ENCODE data around the gene MPO.

MPO gene

GRCh38 chr17:58305626-58306025, 24.9 kb upstream of the MPO start:
- no peaks in the 10 kb centered on the region for H3K36me3 ChIP-seq (ENCODE audit: control insufficient read depth, insufficient read depth, low read length)
- no peak overlapping the region for H3K4me3 ChIP-seq (ENCODE audit: low read depth, low read length)
- no peak for TF ChIP-seq CTCF (IDR thresholded peaks at IDR 0.05)
- no peaks in the 10 kb centered on the region for H3K79me2 ChIP-seq
- no peak overlapping the region for H2AFZ ChIP-seq
- no peaks in the 10 kb centered on the region for H3K9me3 ChIP-seq (ENCODE audit: control insufficient read depth, low read length)
- no peak overlapping the region for H3K9ac ChIP-seq
- H3K4me1 ChIP-seq: no peaks in the 10 kb centered on the region
- H3K4me2 ChIP-seq (ENCODE audit: low read length): no peak overlapping the region
- no peaks in the 10 kb centered on the region for H3K27me3 ChIP-seq (ENCODE audit: control insufficient read depth, insufficient read depth, low read length)
- no peak overlapping the region for H3K27ac ChIP-seq

DNA sequence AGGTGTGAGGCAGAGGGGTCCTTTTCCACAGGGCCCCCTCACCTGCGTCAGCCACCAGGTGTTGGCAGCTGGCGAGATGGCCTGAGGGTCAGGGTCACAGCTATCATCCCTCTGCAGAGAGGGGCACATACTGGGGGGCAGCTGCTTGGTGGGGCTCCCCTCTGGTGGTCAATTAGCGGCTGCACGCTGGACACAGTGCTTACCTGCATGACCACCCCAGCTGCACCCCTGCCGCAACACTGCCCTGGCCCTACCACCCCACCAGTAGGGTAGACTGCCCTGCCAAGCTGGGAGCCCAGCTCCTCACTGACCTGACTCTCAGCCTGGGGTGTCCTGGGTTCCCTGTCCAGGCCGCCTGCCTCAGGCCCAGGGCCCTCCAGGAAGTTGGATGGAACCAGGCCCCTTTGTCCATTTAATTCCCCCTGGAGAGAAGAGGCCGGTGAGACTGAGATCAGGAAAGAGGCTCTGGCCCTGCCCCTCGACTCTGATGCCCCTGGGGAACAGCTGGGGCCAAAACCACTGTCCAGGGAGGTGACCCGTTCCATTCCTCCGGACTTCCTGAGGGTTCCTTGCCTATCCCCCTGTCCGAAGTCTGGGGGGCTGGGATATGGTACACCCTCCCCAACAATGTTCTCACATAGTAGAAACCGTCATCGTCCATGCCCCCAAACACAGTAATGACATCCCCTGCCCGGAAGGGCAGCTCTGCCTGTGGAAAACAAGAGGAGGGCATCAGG, 24.2 kb upstream of the MPO start:
- no peak overlapping the region for H3K27ac ChIP-seq
- H3K36me3 ChIP-seq (ENCODE audit: control insufficient read depth, insufficient read depth, low read length): no peaks in the 10 kb centered on the region
- H3K9ac ChIP-seq: no peak overlapping the region

DNA sequence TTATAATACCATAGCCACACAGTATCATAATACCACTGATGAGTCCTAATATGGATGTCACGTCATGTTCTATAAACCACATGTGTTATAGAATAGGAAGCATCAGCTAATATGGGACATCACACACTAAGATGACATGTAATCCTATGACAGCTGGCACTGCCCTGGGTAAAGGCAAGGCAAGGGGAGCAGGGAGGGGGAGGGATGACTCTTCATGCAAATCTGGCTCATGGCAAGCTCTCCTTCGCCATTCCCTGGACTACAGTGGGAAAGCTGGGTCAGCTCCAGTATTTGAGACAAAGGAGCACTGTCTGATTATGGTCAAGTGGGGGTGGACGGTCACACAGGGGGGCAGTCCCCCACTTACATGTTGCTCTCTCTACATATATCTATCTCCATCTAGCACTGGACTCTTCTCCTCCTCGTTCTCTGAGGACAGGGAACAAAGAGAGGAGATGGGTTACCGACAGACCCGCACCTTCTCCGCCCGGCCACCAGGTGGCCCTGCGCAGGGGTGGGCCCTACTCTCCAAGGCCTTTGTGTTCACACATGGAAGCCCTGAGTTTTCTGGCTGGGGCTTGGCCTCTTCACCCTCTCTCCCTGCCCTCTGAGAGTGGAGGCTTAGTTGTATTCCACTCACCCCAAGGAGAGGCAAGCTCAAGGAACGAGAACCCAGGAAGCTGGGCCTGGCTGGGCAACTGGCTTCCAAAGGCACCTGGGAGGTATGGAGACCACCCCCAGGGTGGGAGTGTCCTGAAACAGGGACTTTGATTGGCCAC, 23.4 kb upstream of the MPO start:
- Histone ChIP-seq H3K36me3 (ENCODE audit: control insufficient read depth, insufficient read depth, low read length) (no peaks in the 10 kb centered on the region), H3K9ac (no peak overlapping the region), H3K27me3 (ENCODE audit: control insufficient read depth, insufficient read depth, low read length) (no peaks in the 10 kb centered on the region), H3K79me2 (no peaks in the 10 kb centered on the region), H2AFZ (no peak overlapping the region), H3K4me3 (ENCODE audit: low read depth, low read length) (no peak overlapping the region), H3K9me3 (ENCODE audit: control insufficient read depth, low read length) (no peaks in the 10 kb centered on the region), H3K27ac (no peak overlapping the region), H3K4me1 (no peaks in the 10 kb centered on the region), H3K4me2 (ENCODE audit: low read length) (no peak overlapping the region)
- peak; percentile 79 for TF ChIP-seq CTCF (IDR thresholded peaks at IDR 0.05)

More for the DNA sequence above, 24.2 kb upstream of the MPO start:
- no peaks in the 10 kb centered on the region for H3K27me3 ChIP-seq (ENCODE audit: control insufficient read depth, insufficient read depth, low read length)
- no peak for TF ChIP-seq CTCF (IDR thresholded peaks at IDR 0.05)
- no peaks in the 10 kb centered on the region for H3K79me2 ChIP-seq
- no peaks in the 10 kb centered on the region for H3K9me3 ChIP-seq (ENCODE audit: control insufficient read depth, low read length)
- no peak overlapping the region for H2AFZ ChIP-seq
- H3K4me2 ChIP-seq (ENCODE audit: low read length): no peak overlapping the region
- H3K4me1 ChIP-seq: no peaks in the 10 kb centered on the region
- no peak overlapping the region for H3K4me3 ChIP-seq (ENCODE audit: low read depth, low read length)

DNA sequence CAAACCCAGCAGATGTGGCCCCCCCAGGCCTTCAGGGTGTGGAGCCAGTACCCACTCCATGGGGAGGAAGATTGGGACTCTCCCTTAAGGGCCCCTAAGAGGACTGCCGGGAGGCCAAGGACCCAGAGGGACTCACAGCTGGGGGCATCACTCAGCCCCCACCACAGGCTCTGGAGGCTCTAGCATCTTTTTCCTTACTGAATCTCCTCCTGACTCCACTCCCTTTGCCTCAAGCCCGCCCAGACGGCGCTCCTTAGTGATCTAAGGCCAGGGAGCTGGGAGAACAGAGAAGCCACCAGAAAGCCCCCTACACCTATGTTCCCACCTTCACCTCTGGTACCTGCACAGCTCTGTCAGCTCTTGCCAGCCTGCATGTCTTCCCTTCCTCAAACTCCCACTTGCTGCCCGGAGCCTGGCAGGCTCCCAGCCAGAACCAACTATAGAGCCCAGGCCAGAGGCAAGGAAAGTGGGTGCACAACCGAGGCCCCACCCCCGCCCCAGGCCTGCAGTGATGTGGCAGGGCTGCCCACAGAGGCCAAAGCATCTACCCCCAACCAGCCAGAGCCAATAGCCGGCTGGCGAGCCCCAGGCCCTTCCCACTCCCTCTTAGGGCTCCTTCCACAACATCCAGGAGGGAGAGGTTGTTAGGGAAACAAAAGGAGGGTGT, 22.3 kb upstream of the MPO start:
- Histone ChIP-seq H3K36me3 (ENCODE audit: control insufficient read depth, insufficient read depth, low read length) (no peaks in the 10 kb centered on the region), H3K9ac (no peak overlapping the region), H3K79me2 (no peaks in the 10 kb centered on the region), H3K27me3 (ENCODE audit: control insufficient read depth, insufficient read depth, low read length) (no peaks in the 10 kb centered on the region), H3K27ac (no peak overlapping the region), H2AFZ (no peak overlapping the region), H3K4me3 (ENCODE audit: low read depth, low read length) (no peak overlapping the region), H3K4me1 (no peaks in the 10 kb centered on the region), H3K9me3 (ENCODE audit: control insufficient read depth, low read length) (no peaks in the 10 kb centered on the region), H3K4me2 (ENCODE audit: low read length) (no peak overlapping the region)
- no peak for TF ChIP-seq CTCF (IDR thresholded peaks at IDR 0.05)
